ENCODE data around the gene SYNDIG1. TPM values are rescaled to one million over a fixed set of nuclear protein-coding genes. Genes with fewer than 3 reads are reported as not detected.
A peak's percentile ranks its signal among the peaks of the same experiment; 100 is the strongest.
"Not testable (repeated sequence)": the region's sequence is repeated elsewhere in the genome, so short reads cannot be mapped to it uniquely, and the experiment has no call there.

SYNDIG1 gene
- total RNA-seq, 1 donor: not detected

- TF ChIP-seq CTCF (IDR thresholded peaks at IDR 0.05; ENCODE audit: insufficient read depth, low read depth, low read length): no peak
- no peak for DNase-seq (ENCODE audit: low read depth)
- H3K4me3 ChIP-seq (ENCODE audit: low read depth, low read length): no peak overlapping the region
These were observed 153.4 kb downstream of the SYNDIG1 start for GRCh38 chr20:24622856-24623255.

GRCh38 chr20:24626141-24626540 is 156.7 kb downstream of the SYNDIG1 start:
- DNase-seq (ENCODE audit: low read depth); H3K4me3 ChIP-seq (ENCODE audit: low read depth, low read length): not testable (repeated sequence)

GRCh38 chr20:24627291-24627690 is 157.9 kb downstream of the SYNDIG1 start:
- no peak overlapping the region for H3K4me3 ChIP-seq (ENCODE audit: low read depth, low read length)
- no peak for TF ChIP-seq CTCF (IDR thresholded peaks at IDR 0.05; ENCODE audit: insufficient read depth, low read depth, low read length)
- DNase-seq (ENCODE audit: low read depth): no peak

- TF ChIP-seq CTCF (IDR thresholded peaks at IDR 0.05; ENCODE audit: insufficient read depth, low read depth, low read length): no peak
- H3K4me3 ChIP-seq (ENCODE audit: low read depth, low read length): no peak overlapping the region
- no peak for DNase-seq (ENCODE audit: low read depth)
These were observed 158.5 kb downstream of the SYNDIG1 start for GRCh38 chr20:24627926-24628325.

GRCh38 chr20:24628985-24629384 is 159.6 kb downstream of the SYNDIG1 start:
- DNase-seq (ENCODE audit: low read depth): no peak
- no peak overlapping the region for H3K4me3 ChIP-seq (ENCODE audit: low read depth, low read length)
- no peak for TF ChIP-seq CTCF (IDR thresholded peaks at IDR 0.05; ENCODE audit: insufficient read depth, low read depth, low read length)

GRCh38 chr20:24629668-24630067 is 160.2 kb downstream of the SYNDIG1 start:
- TF ChIP-seq CTCF (IDR thresholded peaks at IDR 0.05; ENCODE audit: insufficient read depth, low read depth, low read length): no peak
- DNase-seq (ENCODE audit: low read depth): peak; percentile 8
- H3K4me3 ChIP-seq (ENCODE audit: low read depth, low read length): no peak overlapping the region

GRCh38 chr20:24630486-24631172 is 161.2 kb downstream of the SYNDIG1 start:
- no peak for DNase-seq (ENCODE audit: low read depth)
- TF ChIP-seq CTCF (IDR thresholded peaks at IDR 0.05; ENCODE audit: insufficient read depth, low read depth, low read length): no peak
- H3K4me3 ChIP-seq (ENCODE audit: low read depth, low read length): no peak overlapping the region

All from fibroblast of villous mesenchyme (primary cell).